Measurements from ENCODE around the gene RIIAD1. TPM values are rescaled to one million over a fixed set of nuclear protein-coding genes. Genes with fewer than 3 reads are reported as not detected.

RIIAD1 gene
- total RNA-seq, 1 experiment from 2014 or later, result 0.12 TPM

- TF ChIP-seq ZNF274 (IDR thresholded peaks at IDR 0.05; ENCODE audit: low read depth, low read length) (no peak), POLR2AphosphoS5 (IDR thresholded peaks at IDR 0.05; ENCODE audit: low read depth, low read length) (no peak), YY1 (IDR thresholded peaks at IDR 0.05; ENCODE audit: extremely low read depth, insufficient replicate concordance, low read depth, low read length) (no peak), SIN3A (IDR thresholded peaks at IDR 0.05; ENCODE audit: low read depth) (no peak), CBX3 (IDR thresholded peaks at IDR 0.05; ENCODE audit: low read depth) (no peak), EGR1 (IDR thresholded peaks at IDR 0.05; ENCODE audit: low read depth) (no peak), MAX (IDR thresholded peaks at IDR 0.05) (no peak), RAD21 (IDR thresholded peaks at IDR 0.05; ENCODE audit: low read depth) (no peak), REST (IDR thresholded peaks at IDR 0.05; ENCODE audit: low read depth) (no peak), JUND (IDR thresholded peaks at IDR 0.05) (no peak), CEBPB (IDR thresholded peaks at IDR 0.05; ENCODE audit: low read depth) (no peak), EZH2phosphoT487 (IDR thresholded peaks at IDR 0.05; ENCODE audit: borderline replicate concordance) (no peak), ATF3 (IDR thresholded peaks at IDR 0.05) (no peak)
- H3K27ac ChIP-seq (ENCODE audit: low read depth, low read length), result no peak overlapping the region
- H2AFZ ChIP-seq (ENCODE audit: low read depth, low read length, poor library complexity, severe bottlenecking), result no peak overlapping the region
- H3K4me3 ChIP-seq (replicated peaks in 1 of 2; ENCODE audit: low read depth in 1 of 2, low read length in 2 of 2), result no peak overlapping the region
- H3K4me1 ChIP-seq (ENCODE audit: control insufficient read depth in 1 of 2, insufficient read depth in 2 of 2, low read length in 2 of 2), result peaks cover 6 to 7% of the 10 kb centered on the region in 2 experiments; a peak in 2 of 4 replicates
- CTCF ChIA-PET, result no interaction called here
- H3K4me2 ChIP-seq (ENCODE audit: low read length), result no peak overlapping the region
- H3K27me3 ChIP-seq (ENCODE audit: insufficient read depth, low read length), result no peaks in the 10 kb centered on the region
- POLR2A ChIA-PET, result no interaction called here
- no peaks in the 10 kb centered on the region for H3K79me2 ChIP-seq (ENCODE audit: insufficient read depth, low read length)
- no peak for ATAC-seq
- H3K9ac ChIP-seq (ENCODE audit: low read length), result no peak overlapping the region
- H4K20me1 ChIP-seq (ENCODE audit: insufficient read depth), result no peaks in the 10 kb centered on the region
- RAD21 ChIA-PET (ENCODE audit: low non-redundant PET in 1 of 2, low total read pairs in 2 of 2, uncharacterized antibody in 2 of 2, unreplicated experiment in 2 of 2), result no interaction called here
- DNase-seq (ENCODE audit: low read depth, low spot score), result no peak
- intact Hi-C loops (cut with micrococcal nuclease), result no loop called here
- no peaks in the 10 kb centered on the region for H3K36me3 ChIP-seq (ENCODE audit: control insufficient read depth in 1 of 2, insufficient read depth in 2 of 2, low read length in 2 of 2)
- no peaks in the 10 kb centered on the region for H3K9me2 ChIP-seq (ENCODE audit: insufficient read depth)
- BruUV-seq (replicated peaks), result no TSS peak
- H3K9me3 ChIP-seq (ENCODE audit: control insufficient read depth in 1 of 2, insufficient read depth in 1 of 2, low read depth in 1 of 2, low read length in 2 of 2), result peaks cover 0 to 7% of the 10 kb centered on the region in 2 experiments; a peak in 1 of 4 replicates
These were observed 20.2 kb downstream of the RIIAD1 start for GRCh38 chr1:151741516-151741915.
